ENCODE data around the gene ANKS1A.

ANKS1A gene

GRCh38 chr6:35076997-35077712, 188.1 kb downstream of the ANKS1A start:
- DNase-seq: no peak

GRCh38 chr6:35077713-35078105, 188.7 kb downstream of the ANKS1A start:
- DNase-seq: no peak

- DNase-seq: no peak
These were observed 189.3 kb downstream of the ANKS1A start for GRCh38 chr6:35078226-35078850.

- DNase-seq: no peak
These were observed 189.8 kb downstream of the ANKS1A start for GRCh38 chr6:35078896-35079295.

GRCh38 chr6:35079311-35080000, 190.4 kb downstream of the ANKS1A start:
- DNase-seq: no peak

- DNase-seq: no peak
These were observed 191.1 kb downstream of the ANKS1A start for GRCh38 chr6:35080016-35080680.

GRCh38 chr6:35080821-35081425, 191.9 kb downstream of the ANKS1A start:
- DNase-seq: no peak

- DNase-seq: no peak
These were observed 192.4 kb downstream of the ANKS1A start for GRCh38 chr6:35081426-35081851.

- no peak for DNase-seq
These were observed 193.1 kb downstream of the ANKS1A start for GRCh38 chr6:35082046-35082732.

- no peak for DNase-seq
These were observed 193.8 kb downstream of the ANKS1A start for GRCh38 chr6:35082733-35083403.

- no peak for DNase-seq
These were observed 194.5 kb downstream of the ANKS1A start for GRCh38 chr6:35083507-35083906.

GRCh38 chr6:35084041-35084491, 195.0 kb downstream of the ANKS1A start:
- DNase-seq: no peak

GRCh38 chr6:35084511-35085203, 195.6 kb downstream of the ANKS1A start:
- DNase-seq: no peak

GRCh38 chr6:35085359-35086281, 196.6 kb downstream of the ANKS1A start:
- DNase-seq: no peak

GRCh38 chr6:35086282-35086632, 197.2 kb downstream of the ANKS1A start:
- no peak for DNase-seq

- DNase-seq: no peak
These were observed 197.7 kb downstream of the ANKS1A start for GRCh38 chr6:35086636-35087360.

- no peak for DNase-seq
These were observed 198.6 kb downstream of the ANKS1A start for GRCh38 chr6:35087361-35088280.

Data from activated CD4-positive, alpha-beta T cell treated with anti-CD3 and anti-CD28 coated beads, Interleukin-2, amount 50 U/mL, for 1 hour (primary cell).